ENCODE results near the gene PSKH1.
A peak's percentile ranks its signal among the peaks of the same experiment; 100 is the strongest.

Gene PSKH1

DNA sequence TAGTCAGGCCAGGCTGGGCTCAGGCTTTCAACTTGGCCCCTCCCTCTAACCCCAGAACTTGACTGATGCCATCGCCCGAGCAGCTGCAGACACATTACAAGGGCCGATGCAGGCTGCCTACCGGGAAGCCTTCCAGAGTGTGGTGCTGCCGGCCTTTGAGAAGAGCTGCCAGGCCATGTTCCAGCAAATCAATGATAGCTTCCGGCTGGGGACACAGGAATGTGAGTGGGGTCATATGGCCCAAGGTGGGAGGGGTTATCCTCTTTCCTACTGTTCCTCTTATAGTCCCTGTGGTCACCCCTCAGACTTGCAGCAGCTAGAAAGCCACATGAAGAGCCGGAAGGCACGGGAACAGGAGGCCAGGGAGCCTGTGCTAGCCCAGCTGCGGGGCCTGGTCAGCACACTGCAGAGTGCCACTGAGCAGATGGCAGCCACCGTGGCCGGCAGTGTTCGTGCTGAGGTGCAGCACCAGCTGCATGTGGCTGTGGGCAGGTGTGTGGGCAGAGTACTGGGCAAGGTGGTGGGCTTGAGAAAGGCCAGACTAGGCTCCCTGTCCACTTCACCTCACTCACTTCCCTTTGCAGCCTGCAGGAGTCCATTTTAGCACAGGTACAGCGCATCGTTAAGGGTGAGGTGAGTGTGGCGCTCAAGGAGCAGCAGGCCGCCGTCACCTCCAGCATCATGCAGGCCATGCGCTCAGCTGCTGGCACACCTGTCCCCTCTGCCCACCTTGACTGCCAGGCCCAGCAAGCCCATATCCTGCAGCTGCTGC, 10.5 kb upstream of the PSKH1 start:
- H3K27me3 ChIP-seq (ENCODE audit: insufficient read depth, low read depth): no peaks in the 10 kb centered on the region
- no peak overlapping the region for H3K4me3 ChIP-seq (IDR thresholded peaks at IDR 0.05; ENCODE audit: insufficient read depth, low read depth, low read length)
- no peaks in the 10 kb centered on the region for H3K4me1 ChIP-seq (ENCODE audit: low read depth, poor library complexity, severe bottlenecking)
- H3K79me2 ChIP-seq (ENCODE audit: insufficient read depth, low read depth): no peaks in the 10 kb centered on the region
- no peak overlapping the region for H3K9ac ChIP-seq
- no peak overlapping the region for H3K4me2 ChIP-seq
- no peak overlapping the region for H2AFZ ChIP-seq (ENCODE audit: low read depth)
- H3K27ac ChIP-seq: no peak overlapping the region
- H4K20me1 ChIP-seq (ENCODE audit: insufficient read depth): no peaks in the 10 kb centered on the region
- peaks cover 14% of the 10 kb centered on the region; the same call in 1 of the 2 replicates for H3K36me3 ChIP-seq (ENCODE audit: insufficient read depth)
- TF ChIP-seq, protein P1, sequence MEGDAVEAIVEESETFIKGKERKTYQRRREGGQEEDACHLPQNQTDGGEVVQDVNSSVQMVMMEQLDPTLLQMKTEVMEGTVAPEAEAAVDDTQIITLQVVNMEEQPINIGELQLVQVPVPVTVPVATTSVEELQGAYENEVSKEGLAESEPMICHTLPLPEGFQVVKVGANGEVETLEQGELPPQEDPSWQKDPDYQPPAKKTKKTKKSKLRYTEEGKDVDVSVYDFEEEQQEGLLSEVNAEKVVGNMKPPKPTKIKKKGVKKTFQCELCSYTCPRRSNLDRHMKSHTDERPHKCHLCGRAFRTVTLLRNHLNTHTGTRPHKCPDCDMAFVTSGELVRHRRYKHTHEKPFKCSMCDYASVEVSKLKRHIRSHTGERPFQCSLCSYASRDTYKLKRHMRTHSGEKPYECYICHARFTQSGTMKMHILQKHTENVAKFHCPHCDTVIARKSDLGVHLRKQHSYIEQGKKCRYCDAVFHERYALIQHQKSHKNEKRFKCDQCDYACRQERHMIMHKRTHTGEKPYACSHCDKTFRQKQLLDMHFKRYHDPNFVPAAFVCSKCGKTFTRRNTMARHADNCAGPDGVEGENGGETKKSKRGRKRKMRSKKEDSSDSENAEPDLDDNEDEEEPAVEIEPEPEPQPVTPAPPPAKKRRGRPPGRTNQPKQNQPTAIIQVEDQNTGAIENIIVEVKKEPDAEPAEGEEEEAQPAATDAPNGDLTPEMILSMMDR (conservative IDR thresholded peaks at IDR 0.05; ENCODE audit: low read depth, low read length): no peak

DNA sequence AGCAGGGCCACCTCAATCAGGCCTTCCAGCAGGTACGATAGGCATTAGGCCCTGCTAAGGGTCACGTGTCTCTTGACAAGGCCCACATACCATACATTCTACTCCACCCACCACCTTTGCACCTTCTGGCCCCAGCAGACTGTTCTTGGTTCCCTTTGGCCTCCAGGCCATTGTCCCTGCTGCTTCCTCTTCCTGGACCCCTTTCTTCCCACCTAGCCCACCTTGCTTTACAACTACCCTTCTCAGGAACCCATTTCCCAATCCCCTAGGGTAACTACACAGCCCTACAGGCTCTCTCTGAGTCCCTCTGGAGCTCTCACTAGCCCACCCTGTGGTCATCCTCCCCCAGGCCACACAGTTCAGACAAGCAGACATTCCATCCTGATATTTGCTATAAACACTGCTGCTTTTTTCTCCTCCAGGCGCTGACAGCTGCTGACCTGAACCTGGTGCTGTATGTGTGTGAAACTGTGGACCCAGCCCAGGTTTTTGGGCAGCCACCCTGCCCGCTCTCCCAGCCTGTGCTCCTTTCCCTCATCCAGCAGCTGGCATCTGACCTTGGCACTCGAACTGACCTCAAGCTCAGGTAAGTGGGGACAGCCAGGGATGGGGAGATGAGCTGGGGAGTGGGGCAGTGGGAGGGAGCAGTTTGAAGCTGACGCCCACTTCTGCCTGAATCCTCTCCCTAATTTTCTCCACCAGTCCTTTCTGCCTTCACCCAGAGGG, 9.7 kb upstream of the PSKH1 start:
- Histone ChIP-seq H3K4me1 (ENCODE audit: low read depth, poor library complexity, severe bottlenecking) (no peaks in the 10 kb centered on the region), H4K20me1 (ENCODE audit: insufficient read depth) (no peaks in the 10 kb centered on the region), H3K36me3 (ENCODE audit: insufficient read depth) (peaks cover 14% of the 10 kb centered on the region; the same call in 1 of the 2 replicates), H3K4me3 (IDR thresholded peaks at IDR 0.05; ENCODE audit: insufficient read depth, low read depth, low read length) (no peak overlapping the region), H3K79me2 (ENCODE audit: insufficient read depth, low read depth) (no peaks in the 10 kb centered on the region), H3K27ac (no peak overlapping the region), H3K9ac (no peak overlapping the region), H3K27me3 (ENCODE audit: insufficient read depth, low read depth) (no peaks in the 10 kb centered on the region), H3K4me2 (no peak overlapping the region), H2AFZ (ENCODE audit: low read depth) (no peak overlapping the region)
- TF ChIP-seq, protein P1 (conservative IDR thresholded peaks at IDR 0.05; ENCODE audit: low read depth, low read length): no peak

DNA sequence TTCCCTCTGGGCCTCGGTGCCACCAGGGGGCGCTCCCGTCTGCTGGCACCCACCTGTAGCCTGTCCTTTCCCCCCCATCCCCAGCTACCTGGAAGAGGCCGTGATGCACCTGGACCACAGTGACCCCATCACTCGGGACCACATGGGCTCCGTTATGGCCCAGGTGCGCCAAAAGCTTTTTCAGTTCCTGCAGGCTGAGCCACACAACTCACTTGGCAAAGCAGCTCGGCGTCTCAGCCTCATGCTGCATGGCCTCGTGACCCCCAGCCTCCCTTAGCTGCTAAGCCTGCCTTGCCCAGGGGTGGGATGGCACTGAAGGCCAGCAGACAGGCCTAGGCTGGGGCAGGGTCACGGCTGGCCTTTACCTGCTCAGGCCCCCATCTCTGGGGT, 9.2 kb upstream of the PSKH1 start:
- TF ChIP-seq, protein P1 (conservative IDR thresholded peaks at IDR 0.05; ENCODE audit: low read depth, low read length): peak; percentile 89
- Histone ChIP-seq H3K27me3 (ENCODE audit: insufficient read depth, low read depth) (no peaks in the 10 kb centered on the region), H2AFZ (ENCODE audit: low read depth) (no peak overlapping the region), H3K4me2 (no peak overlapping the region), H3K4me1 (ENCODE audit: low read depth, poor library complexity, severe bottlenecking) (no peaks in the 10 kb centered on the region), H3K27ac (no peak overlapping the region), H3K9ac (no peak overlapping the region), H4K20me1 (ENCODE audit: insufficient read depth) (no peaks in the 10 kb centered on the region), H3K4me3 (IDR thresholded peaks at IDR 0.05; ENCODE audit: insufficient read depth, low read depth, low read length) (no peak overlapping the region), H3K36me3 (ENCODE audit: insufficient read depth) (peaks cover 8% of the 10 kb centered on the region; the same call in 1 of the 2 replicates), H3K79me2 (ENCODE audit: insufficient read depth, low read depth) (no peaks in the 10 kb centered on the region)

DNA sequence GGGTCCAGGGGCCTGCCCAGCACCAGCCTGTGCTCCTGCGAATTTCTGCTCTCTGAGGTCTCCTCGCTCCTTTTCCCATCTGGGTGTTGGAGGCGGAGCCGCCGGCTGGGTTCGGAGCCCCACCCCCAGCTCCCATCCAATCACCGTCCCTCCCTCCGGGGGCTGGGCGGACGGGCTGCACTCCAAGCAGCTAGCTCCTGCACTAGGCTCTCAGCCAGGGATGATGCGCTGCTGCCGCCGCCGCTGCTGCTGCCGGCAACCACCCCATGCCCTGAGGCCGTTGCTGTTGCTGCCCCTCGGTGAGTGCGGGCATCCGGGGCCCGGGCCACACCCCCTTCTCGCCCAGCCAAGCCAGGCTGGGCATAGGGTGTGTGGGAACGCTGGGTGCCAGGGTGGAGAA, 8.4 kb upstream of the PSKH1 start, which contains the start of gene NRN1L:
Gene NRN1L (plus strand): TSS at position 202 of the 400 bp plus-strand sequence. CDS start 19 bp downstream, at position 221.
- no peaks in the 10 kb centered on the region for H3K79me2 ChIP-seq (ENCODE audit: insufficient read depth, low read depth)

More for the DNA sequence above, 8.4 kb upstream of the PSKH1 start, which contains the start of gene NRN1L:
- H3K9ac ChIP-seq: no peak within 1 kb of the TSS
- TF ChIP-seq, protein P1 (conservative IDR thresholded peaks at IDR 0.05; ENCODE audit: low read depth, low read length): no peak
- no peaks in the 10 kb centered on the region for H3K4me1 ChIP-seq (ENCODE audit: low read depth, poor library complexity, severe bottlenecking)
- H3K36me3 ChIP-seq (ENCODE audit: insufficient read depth): 0 out of 2 replicates have a peak, but pooled peaks cover 5% of the 10 kb centered on the region
- no peak within 1 kb of the TSS for H2AFZ ChIP-seq (ENCODE audit: low read depth)
- no peak within 1 kb of the TSS for H3K4me3 ChIP-seq (IDR thresholded peaks at IDR 0.05; ENCODE audit: insufficient read depth, low read depth, low read length)
- no peak within 1 kb of the TSS for H3K27ac ChIP-seq
- H4K20me1 ChIP-seq (ENCODE audit: insufficient read depth): no peaks in the 10 kb centered on the region
- no peaks in the 10 kb centered on the region for H3K27me3 ChIP-seq (ENCODE audit: insufficient read depth, low read depth)
- no peak within 1 kb of the TSS for H3K4me2 ChIP-seq

Data from KMS-11 (cell line).